ENCODE measurements around the gene UPF2. TPM values are rescaled to one million over a fixed set of nuclear protein-coding genes. Genes with fewer than 3 reads are reported as not detected.

The UPF2 gene
- total RNA-seq, 6 experiments from 2014 or later = 18.3 to 24.1 (median 22.0) TPM

DNA sequence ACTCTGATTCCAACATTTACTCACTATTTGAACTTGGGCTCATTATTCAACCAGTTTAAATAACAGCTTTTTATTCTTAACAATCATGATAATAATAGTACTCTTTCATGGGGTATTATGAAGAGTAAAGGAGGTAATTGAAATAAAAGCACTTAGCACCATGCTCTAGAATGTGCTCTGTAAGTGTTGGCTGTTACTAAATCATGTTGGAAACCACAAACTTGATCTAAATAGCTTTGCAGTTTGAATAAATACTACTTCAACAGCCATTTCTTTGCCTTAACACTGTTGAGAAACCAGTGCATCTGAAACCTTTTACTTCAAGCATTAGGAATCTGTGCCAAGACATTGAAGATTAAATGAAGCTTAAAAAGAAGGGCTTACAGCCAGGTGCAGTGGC lies 7.9 kb upstream of the UPF2 start:
- Mint-ChIP-seq H3K27me3 (ENCODE audit: insufficient read depth) (peaks cover 7% of the 10 kb centered on the region), H3K9me3 (no peaks in the 10 kb centered on the region), H3K4me3 (no peak overlapping the region), H3K4me1 (ENCODE audit: low read depth) (peaks cover 5% of the 10 kb centered on the region; the same call in 1 of the 2 replicates), H3K36me3 (ENCODE audit: low read depth) (no peaks in the 10 kb centered on the region), H3K27ac (no peak overlapping the region)
- TF ChIP-seq CTCF (IDR thresholded peaks at IDR 0.05) = no peak
- no peak for DNase-seq

DNA sequence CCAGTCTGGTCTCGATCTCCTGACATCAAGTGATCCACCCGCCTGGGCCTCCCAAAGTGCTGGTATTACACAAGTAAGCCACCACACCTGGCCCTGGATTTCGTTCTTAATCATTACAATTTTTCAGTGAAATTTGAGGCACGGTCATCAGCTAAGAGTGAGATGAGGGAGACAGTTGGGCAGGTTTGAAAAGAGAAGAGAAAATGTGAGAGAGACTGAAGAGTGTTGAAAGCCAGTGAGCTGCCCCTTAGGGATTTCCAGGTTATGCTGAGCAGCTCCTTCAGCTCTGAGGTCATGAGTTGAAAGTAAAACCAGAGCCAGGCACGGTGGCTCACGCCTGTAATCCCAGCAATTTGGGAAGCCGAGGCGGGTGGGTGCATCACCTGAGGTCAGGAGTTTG lies 5.9 kb upstream of the UPF2 start:
- no peak for DNase-seq
- Mint-ChIP-seq H3K27ac (no peak overlapping the region), H3K9me3 (no peaks in the 10 kb centered on the region)

DNA sequence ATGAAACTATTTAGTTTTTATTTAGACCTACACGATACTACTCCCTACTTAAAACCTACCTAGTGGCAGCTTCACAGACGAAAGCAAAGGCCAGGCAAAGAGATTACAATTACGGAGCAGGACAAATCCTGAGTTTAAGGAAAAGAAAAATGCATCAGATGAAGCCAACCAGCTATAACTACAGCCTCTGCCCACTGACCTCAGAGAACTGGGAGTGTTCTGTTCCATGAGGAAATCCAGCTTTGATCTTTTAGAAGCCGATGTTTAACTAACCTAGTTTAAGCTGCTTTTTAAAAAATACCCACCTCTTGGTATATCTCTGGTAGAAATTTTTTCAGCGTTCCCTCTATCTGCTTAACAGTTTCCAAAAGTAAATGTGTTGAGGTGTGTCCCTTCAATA lies 3.0 kb upstream of the UPF2 start:
- Mint-ChIP-seq H3K27me3 (ENCODE audit: insufficient read depth) (peaks cover 3% of the 10 kb centered on the region), H3K4me1 (ENCODE audit: low read depth) (peaks cover 23% of the 10 kb centered on the region), H3K4me3 (no peak overlapping the region), H3K27ac (no peak overlapping the region), H3K9me3 (peaks cover 5% of the 10 kb centered on the region; the same call in 1 of the 2 replicates), H3K36me3 (ENCODE audit: low read depth) (peaks cover 5% of the 10 kb centered on the region; the same call in 1 of the 2 replicates)
- no peak for DNase-seq
- no peak for TF ChIP-seq CTCF (IDR thresholded peaks at IDR 0.05)

More for the DNA sequence above, 5.9 kb upstream of the UPF2 start:
- Mint-ChIP-seq H3K27me3 (ENCODE audit: insufficient read depth) (peaks cover 7% of the 10 kb centered on the region), H3K4me1 (ENCODE audit: low read depth) (peaks cover 6% of the 10 kb centered on the region), H3K36me3 (ENCODE audit: low read depth) (0 out of 2 replicates have a peak, but pooled peaks cover under 1% of the 10 kb centered on the region), H3K4me3 (no peak overlapping the region)
- no peak for TF ChIP-seq CTCF (IDR thresholded peaks at IDR 0.05)

- peaks cover 5% of the 10 kb centered on the region; the same call in 1 of the 2 replicates for H3K36me3 Mint-ChIP-seq (ENCODE audit: low read depth)
- peaks cover 5% of the 10 kb centered on the region; the same call in 1 of the 2 replicates for H3K9me3 Mint-ChIP-seq
- H3K27me3 Mint-ChIP-seq (ENCODE audit: insufficient read depth) = no peaks in the 10 kb centered on the region; the same call in 1 of the 2 replicates
- peak overlapping the region; percentile 95 for H3K4me3 Mint-ChIP-seq
- no peak for TF ChIP-seq CTCF (IDR thresholded peaks at IDR 0.05)
- H3K27ac Mint-ChIP-seq = peak overlapping the region; percentile 100
- no peak for DNase-seq
- H3K4me1 Mint-ChIP-seq (ENCODE audit: low read depth) = peaks cover 24% of the 10 kb centered on the region
Measured at GRCh38 chr10:12042409-12042796, 206 bp downstream of the UPF2 start.

GRCh38 chr10:12041766-12042408 lies 722 bp downstream of the UPF2 start:
- H3K27ac Mint-ChIP-seq = peak overlapping the region; percentile 100

More at GRCh38 chr10:12041766-12042408, 722 bp downstream of the UPF2 start:
- Mint-ChIP-seq H3K4me1 (ENCODE audit: low read depth) (peaks cover 23% of the 10 kb centered on the region), H3K36me3 (ENCODE audit: low read depth) (peaks cover 5% of the 10 kb centered on the region; the same call in 1 of the 2 replicates), H3K4me3 (peak overlapping the region; percentile 95), H3K27me3 (ENCODE audit: insufficient read depth) (no peaks in the 10 kb centered on the region), H3K9me3 (peaks cover 5% of the 10 kb centered on the region; the same call in 1 of the 2 replicates)
- TF ChIP-seq CTCF (IDR thresholded peaks at IDR 0.05) = no peak
- peak; percentile 8 for DNase-seq
